ENCODE results near the gene IPO9. TPM values are rescaled to one million over a fixed set of nuclear protein-coding genes. Genes with fewer than 3 reads are reported as not detected.
"Not testable (repeated sequence)": the region's sequence is repeated elsewhere in the genome, so short reads cannot be mapped to it uniquely, and the experiment has no call there.

The IPO9 gene
- total RNA-seq, 2 experiments from 2014 or later, result 64.6 to 67.5 TPM

DNA sequence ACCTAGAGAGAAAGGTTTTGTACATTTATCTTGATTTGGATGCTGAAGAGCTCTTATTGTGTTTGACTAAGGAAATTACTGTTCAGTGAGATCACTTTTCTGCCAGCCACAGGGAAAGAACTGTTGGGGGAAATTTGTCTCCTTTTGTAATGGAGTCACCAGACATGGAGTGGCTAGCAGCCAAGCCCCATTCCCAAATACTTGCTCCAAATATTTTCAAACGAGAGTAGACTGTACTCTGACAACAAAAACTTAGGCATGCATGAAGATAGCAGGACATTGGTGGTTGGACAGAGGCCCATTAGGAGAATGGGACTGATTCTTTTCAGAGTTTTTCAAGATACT lies 21.1 kb downstream of the IPO9 start:
- Mint-ChIP-seq H3K4me1 (ENCODE audit: low read depth) (peaks cover 7% of the 10 kb centered on the region), H3K9me3 (no peaks in the 10 kb centered on the region), H3K4me3 (no peak overlapping the region), H3K36me3 (ENCODE audit: low read depth) (peaks cover 35% of the 10 kb centered on the region), H3K27ac (no peak overlapping the region), H3K27me3 (no peaks in the 10 kb centered on the region)
- ATAC-seq, result no peak
- intact Hi-C loops (cut with micrococcal nuclease), result no loop called here
- TF ChIP-seq CTCF (IDR thresholded peaks at IDR 0.05), result no peak
- POLR2A ChIA-PET, result interaction anchor here (1.5 kb wide), 1 partner anchor 31 kb away, joined by 4 read pairs; no protein-coding TSS in a partner anchor
- DNase-seq, result no peak
- CTCF ChIA-PET, result interaction anchor here (1.1 to 3.1 kb wide), 2 partner anchors 21 to 140 kb away, joined by 3 to 12 read pairs; partner anchors contain the start of gene IPO9

DNA sequence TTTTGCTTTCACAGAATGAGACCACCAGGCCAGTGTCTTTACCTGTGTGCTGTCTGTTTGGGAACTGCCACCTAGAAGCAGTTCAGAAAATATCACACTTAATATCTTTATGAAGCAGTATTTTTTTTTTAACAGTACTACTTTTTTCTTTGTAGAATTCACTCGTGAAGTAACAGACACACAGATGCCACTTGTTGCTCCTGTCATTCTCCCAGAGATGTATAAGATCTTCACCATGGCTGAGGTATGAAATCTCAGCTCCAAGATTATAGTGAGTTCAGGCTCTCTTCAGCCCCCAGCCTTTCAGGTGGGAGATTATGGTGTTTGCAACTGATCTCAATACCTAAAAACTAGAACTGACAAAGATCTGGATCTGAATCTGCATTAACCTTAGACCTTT lies 23.0 kb downstream of the IPO9 start:
- Mint-ChIP-seq H3K27me3 (no peaks in the 10 kb centered on the region), H3K4me1 (ENCODE audit: low read depth) (no peaks in the 10 kb centered on the region), H3K9me3 (no peaks in the 10 kb centered on the region), H3K36me3 (ENCODE audit: low read depth) (peaks cover 50% of the 10 kb centered on the region), H3K27ac (no peak overlapping the region), H3K4me3 (no peak overlapping the region)
- intact Hi-C loops (cut with micrococcal nuclease), result no loop called here
- CTCF ChIA-PET, result interaction anchor here (0.8 kb wide), 1 partner anchor 30 kb away, joined by 3 read pairs; no protein-coding TSS in a partner anchor
- no peak for DNase-seq
- ATAC-seq, result no peak
- TF ChIP-seq CTCF (IDR thresholded peaks at IDR 0.05), result no peak
- POLR2A ChIA-PET, result no interaction called here

DNA sequence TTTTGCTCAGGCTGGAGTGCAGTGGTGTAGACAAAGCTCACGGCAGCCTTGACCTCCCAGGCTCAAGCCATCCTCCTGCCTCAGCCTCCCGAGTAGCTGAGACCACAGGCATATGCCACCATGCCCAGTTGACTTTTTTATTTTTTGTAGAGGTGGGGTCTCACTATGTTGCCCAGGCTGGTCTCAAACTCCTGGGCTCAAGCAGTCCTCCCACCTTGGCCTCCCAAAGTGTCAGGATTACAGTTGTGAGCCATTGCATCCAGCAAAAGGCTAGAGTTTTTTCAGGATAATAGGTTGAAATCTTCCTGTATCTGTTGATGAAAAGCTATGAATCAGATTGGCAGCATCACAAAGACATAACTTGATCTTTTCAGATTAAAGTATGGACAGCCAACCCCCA lies 27.8 kb downstream of the IPO9 start:
- CTCF ChIA-PET; H3K27ac Mint-ChIP-seq; intact Hi-C loops (cut with micrococcal nuclease); H3K4me3 Mint-ChIP-seq; H3K4me1 Mint-ChIP-seq (ENCODE audit: low read depth); DNase-seq; ATAC-seq; H3K27me3 Mint-ChIP-seq; H3K9me3 Mint-ChIP-seq: not testable (repeated sequence)
- peaks cover 54% of the 10 kb centered on the region for H3K36me3 Mint-ChIP-seq (ENCODE audit: low read depth)
- POLR2A ChIA-PET, result interaction anchor here (0.7 kb wide), 1 partner anchor 197 kb away, joined by 3 read pairs; no protein-coding TSS in a partner anchor

- Mint-ChIP-seq H3K36me3 (ENCODE audit: low read depth) (peaks cover 45% of the 10 kb centered on the region), H3K27me3 (no peaks in the 10 kb centered on the region), H3K9me3 (no peaks in the 10 kb centered on the region), H3K4me1 (ENCODE audit: low read depth) (no peaks in the 10 kb centered on the region), H3K4me3 (no peak overlapping the region), H3K27ac (no peak overlapping the region)
- intact Hi-C loops (cut with micrococcal nuclease), result no loop called here
- ChIA-PET CTCF (interaction anchor here (1.2 to 2.2 kb wide), 2 partner anchors 36 to 114 kb away, joined by 4 to 10 read pairs; no protein-coding TSS in a partner anchor), POLR2A (interaction anchor here (0.6 kb wide), 2 partner anchors 47 to 848 kb away, joined by 3 read pairs; no protein-coding TSS in a partner anchor)
- DNase-seq (no peak), ATAC-seq (no peak)
- no peak for TF ChIP-seq CTCF (IDR thresholded peaks at IDR 0.05)
Observed at GRCh38 chr1:201859424-201859823, 30.5 kb downstream of the IPO9 start.

DNA sequence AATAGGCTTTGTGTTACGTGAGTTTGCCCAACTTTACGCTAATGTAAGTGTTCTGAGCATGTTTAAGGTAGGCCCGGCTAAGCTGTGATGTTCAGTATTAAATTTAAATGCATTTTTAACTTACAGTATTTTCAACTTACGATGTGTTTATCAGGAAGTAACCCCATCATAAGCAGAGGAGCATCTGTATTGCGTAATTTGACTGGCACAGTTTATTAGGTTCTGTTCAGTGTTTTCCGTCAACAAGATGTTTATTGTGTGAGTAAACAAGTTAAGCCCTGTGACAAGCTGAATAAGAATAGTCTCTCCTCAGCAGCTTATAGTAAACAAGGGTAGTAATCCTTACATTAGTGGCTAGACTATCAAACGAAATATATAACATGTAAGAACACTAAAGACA lies 32.5 kb downstream of the IPO9 start:
- ATAC-seq (no peak), DNase-seq (no peak)
- Mint-ChIP-seq H3K4me1 (ENCODE audit: low read depth) (no peaks in the 10 kb centered on the region), H3K9me3 (no peaks in the 10 kb centered on the region), H3K27ac (no peak overlapping the region), H3K36me3 (ENCODE audit: low read depth) (peaks cover 36% of the 10 kb centered on the region), H3K27me3 (no peaks in the 10 kb centered on the region), H3K4me3 (no peak overlapping the region)
- ChIA-PET CTCF (interaction anchor here (1.0 kb wide), 1 partner anchor 13 kb away, joined by 3 read pairs; no protein-coding TSS in a partner anchor), POLR2A (no interaction called here)
- TF ChIP-seq CTCF (IDR thresholded peaks at IDR 0.05), result no peak
- intact Hi-C loops (cut with micrococcal nuclease), result no loop called here

Measured in activated CD8-positive, alpha-beta T cell treated with anti-CD3 and anti-CD28 coated beads for 36 hours (primary cell).